ENCODE data around the gene C2orf74. TPM values are rescaled to one million over a fixed set of nuclear protein-coding genes. Genes with fewer than 3 reads are reported as not detected.

C2orf74 gene
- total RNA-seq, 1 donor from 2014 or later, result 6.0 TPM

GRCh38 chr2:61178603-61179545 lies 16.9 kb downstream of the C2orf74 start:
- peak overlapping the region; percentile 82 for H3K27ac Mint-ChIP-seq
- H3K4me3 Mint-ChIP-seq, result peak overlapping the region; percentile 86
- no peak for DNase-seq (ENCODE audit: low spot score in 2 of 2, unreplicated experiment in 2 of 2)
- peaks cover 51% of the 10 kb centered on the region for H3K4me1 Mint-ChIP-seq
- no peak for TF ChIP-seq CTCF (IDR thresholded peaks at IDR 0.05; ENCODE audit: unreplicated experiment)
- H3K36me3 Mint-ChIP-seq, result peaks cover 26% of the 10 kb centered on the region
- H3K27me3 Mint-ChIP-seq (ENCODE audit: low read depth), result peaks cover 6% of the 10 kb centered on the region
- no peaks in the 10 kb centered on the region for H3K9me3 Mint-ChIP-seq

GRCh38 chr2:61179701-61180639 lies 18.0 kb downstream of the C2orf74 start:
- Mint-ChIP-seq H3K36me3 (peaks cover 33% of the 10 kb centered on the region), H3K27ac (peak overlapping the region; percentile 82), H3K9me3 (no peaks in the 10 kb centered on the region), H3K4me3 (peak overlapping the region; percentile 86), H3K27me3 (ENCODE audit: low read depth) (peaks cover 6% of the 10 kb centered on the region), H3K4me1 (peaks cover 51% of the 10 kb centered on the region)
- no peak for TF ChIP-seq CTCF (IDR thresholded peaks at IDR 0.05; ENCODE audit: unreplicated experiment)
- DNase-seq (ENCODE audit: low spot score in 2 of 2, unreplicated experiment in 2 of 2), result no peak

- H3K36me3 Mint-ChIP-seq, result peaks cover 38% of the 10 kb centered on the region
- peaks cover 51% of the 10 kb centered on the region for H3K4me1 Mint-ChIP-seq
- no peaks in the 10 kb centered on the region for H3K9me3 Mint-ChIP-seq
- TF ChIP-seq CTCF (IDR thresholded peaks at IDR 0.05; ENCODE audit: unreplicated experiment), result no peak
- H3K4me3 Mint-ChIP-seq, result peak overlapping the region; percentile 86
- peaks cover under 1% of the 10 kb centered on the region for H3K27me3 Mint-ChIP-seq (ENCODE audit: low read depth)
- H3K27ac Mint-ChIP-seq, result peak overlapping the region; percentile 82
- no peak for DNase-seq (ENCODE audit: low spot score in 2 of 2, unreplicated experiment in 2 of 2)
These were observed 18.7 kb downstream of the C2orf74 start for GRCh38 chr2:61180686-61181085.

GRCh38 chr2:61181382-61182058 lies 19.5 kb downstream of the C2orf74 start:
- DNase-seq (ENCODE audit: low spot score in 2 of 2, unreplicated experiment in 2 of 2), result no peak
- no peaks in the 10 kb centered on the region for H3K27me3 Mint-ChIP-seq (ENCODE audit: low read depth)
- TF ChIP-seq CTCF (IDR thresholded peaks at IDR 0.05; ENCODE audit: unreplicated experiment), result no peak
- H3K4me1 Mint-ChIP-seq, result peaks cover 47% of the 10 kb centered on the region
- H3K27ac Mint-ChIP-seq, result peak overlapping the region; percentile 52
- peak overlapping the region; percentile 32 for H3K4me3 Mint-ChIP-seq
- H3K9me3 Mint-ChIP-seq, result no peaks in the 10 kb centered on the region
- H3K36me3 Mint-ChIP-seq, result peaks cover 44% of the 10 kb centered on the region

- Mint-ChIP-seq H3K9me3 (no peaks in the 10 kb centered on the region), H3K4me1 (peaks cover 44% of the 10 kb centered on the region), H3K4me3 (no peak overlapping the region), H3K27me3 (ENCODE audit: low read depth) (no peaks in the 10 kb centered on the region), H3K36me3 (peaks cover 44% of the 10 kb centered on the region), H3K27ac (peak overlapping the region; percentile 52)
- no peak for DNase-seq (ENCODE audit: low spot score in 2 of 2, unreplicated experiment in 2 of 2)
- TF ChIP-seq CTCF (IDR thresholded peaks at IDR 0.05; ENCODE audit: unreplicated experiment), result no peak
These were observed 20.0 kb downstream of the C2orf74 start for GRCh38 chr2:61182059-61182383.

Data from mesothelial cell of epicardium (in vitro differentiated cells).